Osteoblast (primary cell): ENCODE data around the gene INPP5A. TPM values are rescaled to one million over a fixed set of nuclear protein-coding genes. Genes with fewer than 3 reads are reported as not detected.

ENCODE experiments used
- DNase-seq: peaks from one replicate; pipeline ENCODE4 v3.0.0; 2011; ENCODE audit warnings: low spot score, mixed read lengths; ENCODE audit not compliant: insufficient read length; ENCODE audit errors: missing footprints
- H2AFZ ChIP-seq: 2 replicates; pipeline ENCODE4 v1.6.0; 2011; ENCODE audit warnings: mild to moderate bottlenecking, low read length
- H3K27ac ChIP-seq: 2 replicates; pipeline ENCODE4 v1.5.1; 2011; ENCODE audit warnings: mild to moderate bottlenecking, low read depth, low read length, moderate library complexity
- H3K27me3 ChIP-seq: 2 replicates; pipeline ENCODE4 v1.6.0; 2012; ENCODE audit warnings: mild to moderate bottlenecking, control low read depth, inconsistent platforms, low read length, moderate library complexity; ENCODE audit not compliant: insufficient read depth
- H3K36me3 ChIP-seq: 2 replicates; pipeline ENCODE4 v1.5.1; 2011; ENCODE audit warnings: mild to moderate bottlenecking, low read length, control low read depth, moderate library complexity; ENCODE audit not compliant: insufficient read depth
- H3K4me1 ChIP-seq: 2 replicates; pipeline ENCODE4 v1.5.1; 2011; ENCODE audit warnings: mild to moderate bottlenecking, low read length, control low read depth, moderate library complexity; ENCODE audit not compliant: insufficient read depth
- H3K4me2 ChIP-seq: 2 replicates; pipeline ENCODE4 v1.6.0; 2011; ENCODE audit warnings: mild to moderate bottlenecking, low read length; ENCODE audit not compliant: insufficient read depth
- H3K4me3 ChIP-seq: fragments of 200-600 bp; sonication (generic); 3 replicates; pipeline ENCODE4 v1.5.1; 2012; ENCODE audit warnings: mild to moderate bottlenecking, low read length, inconsistent platforms; ENCODE audit not compliant: insufficient read depth
- H3K79me2 ChIP-seq: 2 replicates; pipeline ENCODE4 v1.6.0; 2012; ENCODE audit warnings: mild to moderate bottlenecking, low read length, control low read depth, inconsistent platforms; ENCODE audit not compliant: insufficient read depth
- H3K9me3 ChIP-seq: 2 replicates; pipeline ENCODE4 v1.5.1; 2011; ENCODE audit warnings: low read depth, low read length, control low read depth
- H4K20me1 ChIP-seq: 2 replicates; pipeline ENCODE4 v1.6.0; 2012; ENCODE audit warnings: mild to moderate bottlenecking, low read length, control low read depth; ENCODE audit not compliant: insufficient read depth
- CTCF ChIP-seq: IDR thresholded peaks from 2 replicates; pipeline ENCODE4 v1.5.1; 2011; ENCODE audit warnings: mild to moderate bottlenecking, low read depth, low read length, moderate library complexity; ENCODE audit errors: extremely low read depth
- total RNA-seq: library from RNA; depleted of rRNA; stranded (reverse); fragments of >200 nt; gene quantifications from 2 replicates; pipeline ENCODE4 v1.2.3, GENCODE V29; 2012

INPP5A gene
- total RNA-seq, 1 donor, result 22.8 TPM

GRCh38 chr10:132779549-132780294 is 242.1 kb downstream of the INPP5A start:
- Histone ChIP-seq H3K27ac (no peak overlapping the region), H4K20me1 (no peaks in the 10 kb centered on the region), H3K4me3 (no peak overlapping the region), H3K4me2 (no peak overlapping the region), H3K9me3 (no peaks in the 10 kb centered on the region), H2AFZ (no peak overlapping the region), H3K4me1 (no peaks in the 10 kb centered on the region), H3K27me3 (peaks cover 14% of the 10 kb centered on the region), H3K79me2 (no peaks in the 10 kb centered on the region), H3K36me3 (peaks cover 4% of the 10 kb centered on the region)
- TF ChIP-seq CTCF, result no peak
- DNase-seq, result no peak

GRCh38 chr10:132780356-132780755 is 242.8 kb downstream of the INPP5A start:
- no peaks in the 10 kb centered on the region for H3K4me1 ChIP-seq
- peaks cover 4% of the 10 kb centered on the region for H3K36me3 ChIP-seq
- H3K4me2 ChIP-seq, result no peak overlapping the region
- H3K79me2 ChIP-seq, result no peaks in the 10 kb centered on the region
- H2AFZ ChIP-seq, result no peak overlapping the region
- H3K4me3 ChIP-seq, result no peak overlapping the region
- no peak for DNase-seq
- H3K9me3 ChIP-seq, result no peaks in the 10 kb centered on the region
- no peak for TF ChIP-seq CTCF
- H4K20me1 ChIP-seq, result no peaks in the 10 kb centered on the region
- H3K27ac ChIP-seq, result no peak overlapping the region
- H3K27me3 ChIP-seq, result peaks cover 19% of the 10 kb centered on the region

DNA sequence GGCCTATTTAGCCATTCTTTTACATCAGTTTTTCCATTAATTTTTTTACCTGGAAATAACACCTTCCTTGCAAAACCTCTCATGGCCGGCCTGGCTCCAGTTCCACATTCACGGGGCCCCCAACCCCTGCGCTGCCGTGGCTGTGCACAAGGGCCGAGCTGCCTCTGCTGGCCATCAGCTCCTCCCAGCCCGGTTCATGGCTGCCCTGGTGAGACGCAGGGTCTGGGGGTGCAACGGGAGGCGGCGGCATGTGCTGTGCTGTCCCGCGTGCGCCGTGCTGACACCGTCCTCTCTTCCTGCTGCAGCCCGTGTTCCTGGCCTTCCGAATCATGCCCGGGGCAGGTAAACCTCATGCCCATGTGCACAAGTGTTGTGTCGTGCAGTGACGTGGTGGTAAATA is 244.0 kb downstream of the INPP5A start:
- H3K4me2 ChIP-seq, result no peak overlapping the region
- no peak for DNase-seq
- H2AFZ ChIP-seq, result no peak overlapping the region
- H4K20me1 ChIP-seq, result no peaks in the 10 kb centered on the region
- H3K4me1 ChIP-seq, result no peaks in the 10 kb centered on the region
- H3K36me3 ChIP-seq, result peaks cover 4% of the 10 kb centered on the region
- TF ChIP-seq CTCF, result no peak
- peaks cover 23% of the 10 kb centered on the region for H3K27me3 ChIP-seq
- H3K79me2 ChIP-seq, result no peaks in the 10 kb centered on the region
- no peaks in the 10 kb centered on the region for H3K9me3 ChIP-seq
- H3K27ac ChIP-seq, result no peak overlapping the region
- H3K4me3 ChIP-seq, result no peak overlapping the region

GRCh38 chr10:132783165-132783939 is 245.8 kb downstream of the INPP5A start:
- H3K27ac ChIP-seq, result no peak overlapping the region
- no peak overlapping the region for H2AFZ ChIP-seq

More at GRCh38 chr10:132783165-132783939, 245.8 kb downstream of the INPP5A start:
- Histone ChIP-seq H3K79me2 (no peaks in the 10 kb centered on the region), H3K36me3 (peaks cover 4% of the 10 kb centered on the region), H3K4me2 (no peak overlapping the region), H3K27me3 (peaks cover 38% of the 10 kb centered on the region), H4K20me1 (no peaks in the 10 kb centered on the region), H3K9me3 (no peaks in the 10 kb centered on the region), H3K4me3 (no peak overlapping the region), H3K4me1 (no peaks in the 10 kb centered on the region)
- no peak for TF ChIP-seq CTCF
- no peak for DNase-seq
